Activated T-cell treated with anti-CD3 and anti-CD28 coated beads, Interleukin-2, amount 50 U/mL, for 24 hours (primary cell): ENCODE results near the gene SGSH.
"Not testable (repeated sequence)": the region's sequence is repeated elsewhere in the genome, so short reads cannot be mapped to it uniquely, and the experiment has no call there.

ENCODE experiments used
- DNase-seq: peaks from one replicate; pipeline ENCODE4 v3.0.0-alpha.2; 2020
- H3K27ac Mint-ChIP-seq: 2 replicates; pipeline ENCODE4 v1.8.0; 2020; ENCODE audit warnings: mild to moderate bottlenecking, mixed read lengths
- H3K27me3 Mint-ChIP-seq: 2 replicates; pipeline ENCODE4 v1.8.0; 2020; ENCODE audit warnings: mixed read lengths
- H3K36me3 Mint-ChIP-seq: 2 replicates; pipeline ENCODE4 v1.8.0; 2020; ENCODE audit warnings: low read depth, mixed read lengths
- H3K4me1 Mint-ChIP-seq: 2 replicates; pipeline ENCODE4 v1.8.0; 2020; ENCODE audit warnings: low read depth, mixed read lengths
- H3K4me3 Mint-ChIP-seq: 2 replicates; pipeline ENCODE4 v1.8.0; 2020; ENCODE audit warnings: mild to moderate bottlenecking, moderate library complexity, mixed read lengths
- H3K9me3 Mint-ChIP-seq: 2 replicates; pipeline ENCODE4 v1.8.0; 2020; ENCODE audit warnings: mixed read lengths

Gene SGSH

DNA sequence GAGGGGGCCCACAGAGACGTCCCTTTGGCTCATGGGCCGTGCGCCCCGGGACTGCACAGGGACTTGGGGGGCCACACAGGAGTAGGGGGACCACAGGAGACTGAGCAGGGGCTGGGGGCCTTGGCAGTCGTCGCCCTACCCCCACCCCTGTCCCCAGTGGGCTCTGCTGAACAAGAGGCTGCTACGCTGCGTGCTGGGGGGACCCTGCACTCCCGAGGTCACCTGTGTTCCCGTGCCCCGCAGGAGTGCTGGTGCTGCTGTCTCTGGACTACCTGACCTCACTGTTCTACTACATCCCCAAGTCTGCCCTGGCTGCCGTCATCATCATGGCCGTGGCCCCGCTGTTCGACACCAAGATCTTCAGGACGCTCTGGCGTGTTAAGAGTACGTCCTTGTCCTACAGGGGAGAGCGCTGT, 26.1 kb upstream of the SGSH start:
- peaks cover 33% of the 10 kb centered on the region for H3K36me3 Mint-ChIP-seq
- H3K4me3 Mint-ChIP-seq: no peak overlapping the region

DNA sequence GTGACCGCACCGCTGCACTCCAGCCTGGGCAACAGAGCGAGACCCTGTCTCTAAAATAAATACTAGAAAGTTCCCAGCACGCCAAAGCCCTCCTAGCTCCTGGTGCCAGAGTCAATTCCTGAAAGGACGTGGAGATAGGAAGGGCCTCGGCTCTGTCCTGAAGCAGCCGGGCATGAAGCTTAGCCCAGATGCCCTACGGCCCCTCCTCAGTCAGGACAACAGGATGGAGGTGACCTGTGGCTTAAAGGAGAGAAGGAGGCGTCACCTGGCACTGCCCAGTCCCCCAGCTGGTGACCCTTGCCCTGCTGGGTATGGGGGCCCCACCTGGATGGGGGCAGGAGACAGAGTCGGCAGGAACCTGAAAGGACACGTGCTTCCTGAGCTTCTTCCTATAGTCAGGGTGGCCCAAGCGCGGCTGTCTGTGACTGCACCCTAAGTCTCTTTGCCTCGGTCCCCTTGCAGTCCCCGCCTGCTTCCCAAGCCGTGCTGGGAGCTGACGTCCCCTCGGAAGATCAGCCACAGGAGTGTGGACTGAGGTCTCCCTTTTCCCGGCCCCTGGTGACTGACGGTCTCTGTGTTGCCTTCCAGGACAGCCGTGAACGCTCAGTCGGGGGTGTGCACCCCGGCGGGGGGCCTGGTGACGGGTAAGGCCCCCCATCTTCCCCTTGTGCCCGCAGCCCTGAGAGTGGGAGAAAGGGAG, 25.6 kb upstream of the SGSH start:
- Mint-ChIP-seq H3K27ac (no peak overlapping the region), H3K9me3 (no peaks in the 10 kb centered on the region), H3K27me3 (no peaks in the 10 kb centered on the region), H3K36me3 (peaks cover 37% of the 10 kb centered on the region), H3K4me1 (no peaks in the 10 kb centered on the region), H3K4me3 (no peak overlapping the region)
- DNase-seq: no peak

More for the DNA sequence above, 26.1 kb upstream of the SGSH start:
- Mint-ChIP-seq H3K27me3 (no peaks in the 10 kb centered on the region), H3K27ac (no peak overlapping the region), H3K9me3 (no peaks in the 10 kb centered on the region), H3K4me1 (no peaks in the 10 kb centered on the region)
- DNase-seq: no peak

GRCh38 chr17:80244871-80245509, 24.9 kb upstream of the SGSH start:
- no peak overlapping the region for H3K4me3 Mint-ChIP-seq
- H3K27ac Mint-ChIP-seq: no peak overlapping the region
- peaks cover 39% of the 10 kb centered on the region for H3K36me3 Mint-ChIP-seq
- no peaks in the 10 kb centered on the region for H3K9me3 Mint-ChIP-seq
- DNase-seq: no peak
- H3K4me1 Mint-ChIP-seq: no peaks in the 10 kb centered on the region
- H3K27me3 Mint-ChIP-seq: no peaks in the 10 kb centered on the region

DNA sequence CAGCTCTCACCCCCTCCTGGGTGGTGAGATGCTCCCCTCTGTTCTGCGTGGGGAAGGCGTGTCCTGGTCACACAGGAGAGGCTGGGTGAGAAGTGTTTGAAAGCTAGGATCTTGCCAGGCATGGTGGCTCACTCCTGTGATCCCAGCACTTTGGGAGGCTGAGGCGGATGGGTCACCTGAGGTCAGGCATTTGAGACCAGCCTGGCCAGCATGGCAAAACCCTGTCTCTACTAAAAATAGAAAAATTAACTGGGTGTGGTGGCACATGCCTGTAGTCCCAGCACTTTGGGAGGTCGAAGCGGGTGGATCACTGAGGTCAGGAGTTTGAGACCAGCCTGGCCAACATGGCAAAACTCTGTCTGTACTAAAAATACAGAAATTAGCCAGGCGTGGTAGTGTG, 24.3 kb upstream of the SGSH start:
- H3K36me3 Mint-ChIP-seq: peaks cover 42% of the 10 kb centered on the region
- H3K4me1 Mint-ChIP-seq, DNase-seq, H3K27ac Mint-ChIP-seq, H3K4me3 Mint-ChIP-seq, H3K9me3 Mint-ChIP-seq, H3K27me3 Mint-ChIP-seq: not testable (repeated sequence)

DNA sequence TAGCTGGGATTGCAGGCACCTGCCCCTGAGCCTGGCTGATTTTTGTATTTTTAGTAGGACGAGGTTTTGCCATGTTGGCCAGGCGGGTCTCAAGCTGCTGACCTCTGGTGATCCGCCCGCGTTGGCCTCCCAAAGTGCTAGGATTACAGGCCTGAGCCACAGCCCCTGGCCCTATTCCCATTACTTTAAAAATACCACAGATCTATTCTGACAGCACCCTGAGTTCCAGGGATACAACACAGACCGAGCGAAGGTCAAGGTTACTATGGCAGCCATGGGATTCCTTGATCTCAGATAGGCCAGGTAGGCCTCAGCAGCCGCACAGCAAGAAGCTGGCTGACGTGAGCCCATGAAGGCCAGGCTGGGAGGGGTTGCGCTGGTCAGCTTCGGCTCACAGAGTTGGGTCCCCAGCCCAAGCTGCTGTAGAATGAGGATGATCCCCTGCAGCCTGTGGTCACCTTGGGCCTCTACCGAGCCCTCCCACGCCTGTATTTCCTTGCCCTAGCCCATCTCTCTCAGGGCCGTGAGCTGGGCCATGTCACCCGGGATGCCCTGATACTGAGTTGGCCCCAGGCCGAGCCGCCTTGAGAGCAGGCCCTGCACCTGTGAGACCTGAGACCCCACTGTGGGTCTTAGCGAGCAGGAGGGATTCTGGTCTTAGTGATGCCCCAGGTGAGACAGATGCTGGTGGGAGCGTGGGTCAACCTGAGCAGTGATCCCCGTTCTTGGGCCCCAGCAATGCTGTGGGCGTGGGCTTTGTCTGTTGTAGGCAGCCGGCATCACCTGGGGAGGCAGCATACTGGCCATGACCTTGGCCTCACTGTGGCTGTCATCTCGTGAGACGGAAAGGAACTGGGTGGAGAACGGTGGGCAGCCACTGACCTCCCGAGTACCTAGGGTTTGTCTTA, 23.6 kb upstream of the SGSH start:
- H3K4me3 Mint-ChIP-seq: no peak overlapping the region
- no peak overlapping the region for H3K27ac Mint-ChIP-seq

DNA sequence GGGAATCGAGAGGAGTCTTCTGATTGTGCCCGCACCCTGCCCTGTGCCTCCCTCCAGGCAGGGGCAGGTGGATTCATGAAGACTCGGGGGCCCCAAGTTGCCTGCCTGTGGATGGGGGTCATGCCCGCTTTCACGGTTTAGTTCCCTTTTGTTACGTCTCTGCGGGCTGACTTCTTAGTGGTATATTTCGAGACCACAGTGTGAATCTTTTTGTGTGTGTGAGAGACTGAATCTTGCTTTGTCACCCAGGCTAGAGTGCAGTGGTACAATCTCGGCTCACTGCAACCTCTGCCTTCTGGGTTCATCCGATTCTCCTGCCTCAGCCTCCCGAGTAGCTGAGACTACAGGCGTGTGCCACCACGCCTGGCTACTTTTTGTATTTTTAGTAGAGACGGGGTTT, 22.4 kb upstream of the SGSH start:
- Mint-ChIP-seq H3K36me3 (peaks cover 49% of the 10 kb centered on the region), H3K9me3 (no peaks in the 10 kb centered on the region), H3K27me3 (no peaks in the 10 kb centered on the region), H3K4me1 (no peaks in the 10 kb centered on the region), H3K4me3 (no peak overlapping the region), H3K27ac (no peak overlapping the region)
- DNase-seq: no peak

More for the DNA sequence above, 23.6 kb upstream of the SGSH start:
- Mint-ChIP-seq H3K36me3 (peaks cover 39% of the 10 kb centered on the region), H3K9me3 (no peaks in the 10 kb centered on the region), H3K27me3 (no peaks in the 10 kb centered on the region), H3K4me1 (no peaks in the 10 kb centered on the region)
- DNase-seq: no peak

- Mint-ChIP-seq H3K27me3 (no peaks in the 10 kb centered on the region), H3K27ac (no peak overlapping the region)
Observed at GRCh38 chr17:80237386-80237785, 17.3 kb upstream of the SGSH start.

DNA sequence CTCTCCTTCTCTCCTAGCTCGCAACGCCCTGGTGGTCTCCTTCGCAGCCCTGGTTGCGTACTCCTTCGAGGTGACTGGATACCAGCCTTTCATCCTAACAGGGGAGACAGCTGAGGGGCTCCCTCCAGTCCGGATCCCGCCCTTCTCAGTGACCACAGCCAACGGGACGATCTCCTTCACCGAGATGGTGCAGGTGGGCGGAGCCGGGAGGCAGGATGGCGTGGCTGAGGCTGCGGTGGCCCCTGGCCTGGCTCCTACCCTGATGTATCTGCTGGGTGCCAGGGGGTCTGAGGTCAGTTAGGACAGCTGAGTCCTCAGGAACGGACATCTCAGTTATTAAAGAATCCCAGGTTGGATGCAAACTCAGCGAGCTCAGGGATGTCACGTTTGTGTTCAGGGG, 16.8 kb upstream of the SGSH start:
- H3K36me3 Mint-ChIP-seq: peaks cover 74% of the 10 kb centered on the region
- no peaks in the 10 kb centered on the region for H3K4me1 Mint-ChIP-seq
- no peaks in the 10 kb centered on the region for H3K27me3 Mint-ChIP-seq

More at GRCh38 chr17:80237386-80237785, 17.3 kb upstream of the SGSH start:
- Mint-ChIP-seq H3K4me1 (no peaks in the 10 kb centered on the region), H3K9me3 (peaks cover 11% of the 10 kb centered on the region), H3K4me3 (no peak overlapping the region), H3K36me3 (peaks cover 73% of the 10 kb centered on the region)
- DNase-seq: no peak

GRCh38 chr17:80233202-80233601, 13.1 kb upstream of the SGSH start:
- no peaks in the 10 kb centered on the region for H3K4me1 Mint-ChIP-seq
- peaks cover 19% of the 10 kb centered on the region for H3K9me3 Mint-ChIP-seq
- no peak overlapping the region for H3K4me3 Mint-ChIP-seq
- H3K27me3 Mint-ChIP-seq: no peaks in the 10 kb centered on the region
- no peak for DNase-seq
- no peak overlapping the region for H3K27ac Mint-ChIP-seq
- H3K36me3 Mint-ChIP-seq: peaks cover 75% of the 10 kb centered on the region

More for the DNA sequence above, 16.8 kb upstream of the SGSH start:
- Mint-ChIP-seq H3K4me3 (no peak overlapping the region), H3K9me3 (peaks cover 14% of the 10 kb centered on the region), H3K27ac (no peak overlapping the region)
- no peak for DNase-seq

DNA sequence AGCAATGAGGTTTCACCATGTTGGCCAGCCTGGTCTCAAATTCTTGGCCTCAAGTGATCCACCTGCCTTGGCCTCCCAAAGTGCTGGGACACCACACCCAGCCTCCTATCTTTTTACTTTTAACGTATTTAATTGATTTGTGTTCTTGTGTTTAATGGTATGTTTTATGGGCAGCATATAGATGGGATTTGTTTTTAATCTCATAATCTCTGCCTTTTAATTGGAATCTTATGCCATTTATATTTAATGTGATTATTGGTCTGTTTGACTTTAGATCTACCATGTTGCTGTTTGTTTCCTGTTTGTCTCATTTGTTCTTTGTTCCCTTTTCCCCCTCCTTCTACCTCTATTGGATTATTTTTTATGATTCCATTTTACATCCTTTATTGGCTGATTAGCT, 12.3 kb upstream of the SGSH start:
- H3K36me3 Mint-ChIP-seq: peaks cover 73% of the 10 kb centered on the region
- no peaks in the 10 kb centered on the region for H3K4me1 Mint-ChIP-seq
- no peaks in the 10 kb centered on the region for H3K27me3 Mint-ChIP-seq
- peaks cover 19% of the 10 kb centered on the region for H3K9me3 Mint-ChIP-seq
- H3K27ac Mint-ChIP-seq: no peak overlapping the region
- no peak for DNase-seq
- H3K4me3 Mint-ChIP-seq: no peak overlapping the region

GRCh38 chr17:80229011-80229410, 8.9 kb upstream of the SGSH start:
- Mint-ChIP-seq H3K4me1 (peaks cover 6% of the 10 kb centered on the region), H3K27ac (no peak overlapping the region), H3K27me3 (no peaks in the 10 kb centered on the region), H3K9me3 (peaks cover 16% of the 10 kb centered on the region), H3K4me3 (no peak overlapping the region), H3K36me3 (peaks cover 48% of the 10 kb centered on the region)
- no peak for DNase-seq

DNA sequence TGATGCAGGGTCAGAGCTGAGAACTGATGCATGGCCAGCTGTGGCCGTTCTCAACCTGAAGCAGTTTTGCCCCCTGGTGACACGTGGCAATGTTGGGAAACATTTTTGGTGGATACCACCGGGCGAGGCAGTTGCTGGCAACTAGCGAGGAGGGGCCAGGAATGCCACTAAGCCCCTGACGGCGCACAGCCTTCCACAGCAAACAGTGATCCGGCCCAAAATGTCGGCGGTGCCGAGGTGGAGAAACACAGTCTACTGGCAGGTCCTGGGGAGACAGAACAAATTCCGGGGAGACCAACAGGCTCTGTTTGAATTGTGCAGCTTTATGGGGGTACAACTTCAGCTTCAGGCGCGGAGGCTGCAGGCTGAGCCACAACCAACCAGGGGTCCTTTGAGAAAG, 8.3 kb upstream of the SGSH start:
- H3K4me1 Mint-ChIP-seq: peaks cover 9% of the 10 kb centered on the region
- H3K4me3 Mint-ChIP-seq: no peak overlapping the region
- DNase-seq: no peak
- H3K9me3 Mint-ChIP-seq: peaks cover 15% of the 10 kb centered on the region
- H3K36me3 Mint-ChIP-seq: peaks cover 44% of the 10 kb centered on the region
- H3K27me3 Mint-ChIP-seq: no peaks in the 10 kb centered on the region
- H3K27ac Mint-ChIP-seq: no peak overlapping the region

GRCh38 chr17:80227666-80228065, 7.5 kb upstream of the SGSH start:
- H3K27ac Mint-ChIP-seq: no peak overlapping the region
- DNase-seq: no peak
- no peaks in the 10 kb centered on the region for H3K27me3 Mint-ChIP-seq
- H3K36me3 Mint-ChIP-seq: peaks cover 42% of the 10 kb centered on the region
- H3K9me3 Mint-ChIP-seq: peaks cover 11% of the 10 kb centered on the region
- peaks cover 9% of the 10 kb centered on the region for H3K4me1 Mint-ChIP-seq
- no peak overlapping the region for H3K4me3 Mint-ChIP-seq

- Mint-ChIP-seq H3K4me1 (peaks cover 9% of the 10 kb centered on the region), H3K27me3 (no peaks in the 10 kb centered on the region), H3K4me3 (no peak overlapping the region), H3K36me3 (peaks cover 39% of the 10 kb centered on the region), H3K9me3 (peaks cover 7% of the 10 kb centered on the region), H3K27ac (no peak overlapping the region)
- DNase-seq: no peak
Observed at GRCh38 chr17:80227156-80227555, 7.0 kb upstream of the SGSH start.

DNA sequence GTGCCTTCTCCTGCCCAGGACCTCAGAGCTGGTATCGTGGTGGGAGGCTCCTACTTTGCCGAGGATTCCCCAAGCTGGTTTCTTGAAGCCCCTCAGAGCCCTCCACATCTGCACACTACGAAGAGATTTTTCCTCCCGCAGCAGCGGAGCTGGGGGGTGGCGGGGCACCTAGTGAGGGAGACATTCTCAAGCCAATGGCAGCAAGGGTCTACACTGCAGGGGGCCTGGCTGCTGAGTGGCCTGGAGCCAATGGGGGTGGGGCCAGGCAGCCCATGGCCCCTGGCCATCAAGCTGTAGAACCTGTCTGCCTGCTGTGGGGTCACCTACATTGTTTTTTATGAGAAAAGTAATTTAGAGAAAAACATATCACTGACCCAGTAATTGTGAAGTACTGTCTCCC, 5.1 kb upstream of the SGSH start:
- Mint-ChIP-seq H3K4me1 (peaks cover 12% of the 10 kb centered on the region), H3K9me3 (no peaks in the 10 kb centered on the region), H3K36me3 (peaks cover 23% of the 10 kb centered on the region), H3K27me3 (no peaks in the 10 kb centered on the region), H3K27ac (no peak overlapping the region), H3K4me3 (no peak overlapping the region)
- DNase-seq: no peak
